ENCODE results near the gene DIPK1A.

The DIPK1A gene

GRCh38 chr1:92842082-92843045, 118.9 kb downstream of the DIPK1A start:
- TF ChIP-seq PAX5 (IDR thresholded peaks at IDR 0.05; ENCODE audit: insufficient read depth, low read length, severe bottlenecking) = no peak
- no peak for TF ChIP-seq SPI1 (IDR thresholded peaks at IDR 0.05; ENCODE audit: low read depth, low read length)
- no peak; the same call in 1 of the 2 replicates for TF ChIP-seq POLR2A (IDR thresholded peaks at IDR 0.05; ENCODE audit: low read depth, low read length)
- no peak for TF ChIP-seq POU2F2 (IDR thresholded peaks at IDR 0.05; ENCODE audit: low read depth, low read length)
- no peak; the same call in 1 of the 2 replicates for TF ChIP-seq POLR2AphosphoS5 (IDR thresholded peaks at IDR 0.05; ENCODE audit: low read depth, low read length)
- no peak for TF ChIP-seq TAF1 (IDR thresholded peaks at IDR 0.05; ENCODE audit: low read depth, low read length)
- FAIRE-seq (no peak), DNase-seq (ENCODE audit: insufficient read length, low spot score) (no peak)

DNA sequence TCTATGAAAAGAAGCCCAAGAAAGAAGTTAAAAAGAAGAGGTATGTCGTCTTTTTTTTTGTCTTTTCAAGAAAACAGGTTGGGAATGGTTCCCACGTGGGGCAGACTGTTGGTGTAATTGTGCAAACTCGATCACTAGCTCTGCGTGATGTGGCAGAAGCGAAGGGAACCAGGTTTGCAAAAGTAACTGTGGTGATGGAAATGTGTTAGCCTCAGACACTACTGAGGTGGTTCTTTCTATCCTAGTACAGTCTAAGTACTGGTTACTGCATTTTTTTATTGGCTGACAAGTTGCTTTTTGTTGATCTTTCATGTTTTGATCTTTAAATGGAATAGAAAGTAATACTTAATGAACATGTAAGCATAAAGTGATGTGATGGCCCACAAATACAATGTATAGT, 120.7 kb downstream of the DIPK1A start:
- DNase-seq (ENCODE audit: insufficient read length, low spot score) (no peak), FAIRE-seq (no peak)
- no peak for TF ChIP-seq POLR2A (IDR thresholded peaks at IDR 0.05; ENCODE audit: low read depth, low read length)

GRCh38 chr1:92839442-92839841, 121.8 kb downstream of the DIPK1A start:
- FAIRE-seq = no peak
- DNase-seq (ENCODE audit: insufficient read length, low spot score) = no peak
- TF ChIP-seq TAF1 (IDR thresholded peaks at IDR 0.05; ENCODE audit: low read depth, low read length) (no peak), POLR2A (IDR thresholded peaks at IDR 0.05; ENCODE audit: low read depth, low read length) (0 out of 2 replicates have a peak, but pooled peaks have one; percentile 28), PAX5 (IDR thresholded peaks at IDR 0.05; ENCODE audit: insufficient read depth, low read length, severe bottlenecking) (no peak)

- TF ChIP-seq PAX5 (IDR thresholded peaks at IDR 0.05; ENCODE audit: insufficient read depth, low read length, severe bottlenecking) (no peak), POLR2A (IDR thresholded peaks at IDR 0.05; ENCODE audit: low read depth, low read length) (no peak), TAF1 (IDR thresholded peaks at IDR 0.05; ENCODE audit: low read depth, low read length) (no peak), SPI1 (IDR thresholded peaks at IDR 0.05; ENCODE audit: low read depth, low read length) (no peak), POU2F2 (IDR thresholded peaks at IDR 0.05; ENCODE audit: low read depth, low read length) (no peak), POLR2AphosphoS5 (IDR thresholded peaks at IDR 0.05; ENCODE audit: low read depth, low read length) (no peak)
- FAIRE-seq (no peak), DNase-seq (ENCODE audit: insufficient read length, low spot score) (no peak)
Observed at GRCh38 chr1:92838519-92838918, 122.7 kb downstream of the DIPK1A start.

GRCh38 chr1:92837062-92837461, 124.2 kb downstream of the DIPK1A start:
- DNase-seq (ENCODE audit: insufficient read length, low spot score) (no peak), FAIRE-seq (no peak)

GRCh38 chr1:92834617-92835016, 126.6 kb downstream of the DIPK1A start:
- no peak for FAIRE-seq
- TF ChIP-seq POLR2AphosphoS5 (IDR thresholded peaks at IDR 0.05; ENCODE audit: low read depth, low read length) (no peak), POLR2A (IDR thresholded peaks at IDR 0.05; ENCODE audit: low read depth, low read length) (0 out of 2 replicates have a peak, but pooled peaks have one; percentile 16), SPI1 (IDR thresholded peaks at IDR 0.05; ENCODE audit: low read depth, low read length) (no peak)
- no peak for DNase-seq (ENCODE audit: insufficient read length, low spot score)

More at GRCh38 chr1:92837062-92837461, 124.2 kb downstream of the DIPK1A start:
- TF ChIP-seq SPI1 (IDR thresholded peaks at IDR 0.05; ENCODE audit: low read depth, low read length) = no peak
- no peak for TF ChIP-seq POLR2AphosphoS5 (IDR thresholded peaks at IDR 0.05; ENCODE audit: low read depth, low read length)
- TF ChIP-seq TAF1 (IDR thresholded peaks at IDR 0.05; ENCODE audit: low read depth, low read length) = no peak

DNA sequence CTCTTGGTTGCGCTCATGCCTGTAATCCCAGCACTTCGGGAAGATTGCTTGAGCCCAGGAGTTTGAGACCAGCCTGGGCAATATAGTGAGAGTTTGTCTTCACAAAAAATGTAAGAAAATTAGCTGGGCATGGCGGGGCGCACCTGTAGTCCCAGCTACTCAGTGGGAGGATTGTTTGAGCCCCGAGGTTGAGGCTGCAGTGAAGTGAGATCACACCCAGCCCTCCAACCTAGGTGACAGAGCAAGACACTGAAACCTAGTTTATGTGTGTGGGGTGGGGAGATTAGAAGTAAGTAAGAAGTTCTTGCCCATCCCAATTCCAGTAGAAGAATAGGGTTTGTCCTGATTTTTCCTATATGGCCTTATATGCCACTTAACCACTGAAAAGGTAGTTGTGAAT, 127.4 kb downstream of the DIPK1A start:
- TF ChIP-seq POU2F2 (IDR thresholded peaks at IDR 0.05; ENCODE audit: low read depth, low read length) (no peak), TAF1 (IDR thresholded peaks at IDR 0.05; ENCODE audit: low read depth, low read length) (no peak), PAX5 (IDR thresholded peaks at IDR 0.05; ENCODE audit: insufficient read depth, low read length, severe bottlenecking) (no peak), POLR2A (IDR thresholded peaks at IDR 0.05; ENCODE audit: low read depth, low read length) (no peak), POLR2AphosphoS5 (IDR thresholded peaks at IDR 0.05; ENCODE audit: low read depth, low read length) (no peak), SPI1 (IDR thresholded peaks at IDR 0.05; ENCODE audit: low read depth, low read length) (no peak)
- DNase-seq (ENCODE audit: insufficient read length, low spot score) (no peak), FAIRE-seq (no peak)

DNA sequence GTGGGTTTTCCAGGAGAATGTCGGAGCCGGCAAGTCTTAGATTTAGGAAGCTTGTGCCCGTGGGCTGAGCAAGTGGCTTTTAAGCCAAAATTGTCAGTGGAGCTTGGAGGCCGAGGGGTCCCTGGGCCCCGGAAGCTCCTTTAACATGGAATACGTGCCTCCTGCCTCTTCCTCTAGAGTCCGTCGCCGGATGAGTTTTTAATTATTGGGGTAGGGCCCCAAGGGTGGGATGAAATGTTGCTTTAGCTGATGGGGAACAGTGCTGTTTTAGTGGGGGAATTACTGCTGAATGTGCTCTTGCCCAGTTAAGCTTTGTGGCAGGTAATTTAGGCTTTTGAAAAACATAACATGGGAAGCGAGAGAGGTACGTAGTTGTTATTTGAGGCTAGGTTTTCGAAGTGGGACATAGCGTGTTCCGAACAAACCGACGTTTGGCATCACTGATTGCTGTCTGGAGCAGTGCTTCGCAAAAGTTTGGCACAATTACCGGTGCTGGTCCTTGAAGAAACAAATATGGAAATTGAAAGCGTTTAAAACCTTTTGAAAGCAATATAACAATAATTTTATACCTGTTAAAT, 128.6 kb downstream of the DIPK1A start:
- DNase-seq (ENCODE audit: insufficient read length, low spot score) = no peak
- FAIRE-seq = peak; percentile 38
- TF ChIP-seq PAX5 (IDR thresholded peaks at IDR 0.05; ENCODE audit: insufficient read depth, low read length, severe bottlenecking) (no peak), POLR2AphosphoS5 (IDR thresholded peaks at IDR 0.05; ENCODE audit: low read depth, low read length) (no peak), SPI1 (IDR thresholded peaks at IDR 0.05; ENCODE audit: low read depth, low read length) (no peak), TAF1 (IDR thresholded peaks at IDR 0.05; ENCODE audit: low read depth, low read length) (no peak)

DNA sequence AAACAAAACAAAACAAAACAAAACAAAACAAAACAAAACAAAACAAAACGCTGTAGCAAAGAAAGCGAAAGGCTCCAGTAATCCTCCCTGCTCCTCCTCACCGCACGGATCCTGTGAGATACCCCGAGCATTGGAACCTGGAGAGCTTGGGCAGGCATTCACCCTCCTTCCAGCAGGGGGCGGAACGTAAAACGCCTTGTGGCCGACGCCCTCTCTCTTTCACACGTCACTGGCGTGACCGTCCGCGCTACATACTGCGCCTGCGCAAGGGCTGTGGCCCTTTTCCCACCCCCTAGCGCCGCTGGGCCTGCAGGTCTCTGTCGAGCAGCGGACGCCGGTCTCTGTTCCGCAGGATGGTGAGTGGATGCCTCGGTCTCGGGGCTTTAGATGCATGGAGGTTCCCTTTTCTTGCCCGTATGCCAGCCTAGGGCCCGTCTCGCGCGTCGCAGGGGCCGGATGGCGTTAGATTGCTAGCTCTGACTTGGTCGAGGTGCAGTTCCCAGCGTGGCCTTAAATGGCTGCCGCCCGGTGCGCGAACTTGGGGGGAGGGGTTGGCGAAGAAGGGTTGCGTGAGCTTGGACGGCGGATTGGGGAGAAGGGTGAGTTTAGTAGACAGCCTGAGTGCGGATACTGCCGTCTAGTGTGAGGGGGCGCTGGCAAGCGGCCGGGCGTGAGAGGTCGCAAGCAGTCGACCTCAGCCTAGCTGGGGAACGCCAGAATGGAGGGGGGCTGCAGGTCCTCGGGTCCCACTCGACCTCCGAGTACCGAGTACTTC, 129.3 kb downstream of the DIPK1A start, which contains the start of gene RPL5:
Gene RPL5 (plus strand): TSS at position 279 of the 775 bp plus-strand sequence. CDS start 75 bp downstream, at position 354.
- TF ChIP-seq PAX5 (IDR thresholded peaks at IDR 0.05; ENCODE audit: insufficient read depth, low read length, severe bottlenecking) (peak; percentile 65), SPI1 (IDR thresholded peaks at IDR 0.05; ENCODE audit: low read depth, low read length) (no peak), POU2F2 (IDR thresholded peaks at IDR 0.05; ENCODE audit: low read depth, low read length) (peak; percentile 92), POLR2AphosphoS5 (IDR thresholded peaks at IDR 0.05; ENCODE audit: low read depth, low read length) (peak; percentile 100), TAF1 (IDR thresholded peaks at IDR 0.05; ENCODE audit: low read depth, low read length) (peak; percentile 99), POLR2A (IDR thresholded peaks at IDR 0.05; ENCODE audit: low read depth, low read length) (peak; percentile 100)
- FAIRE-seq (peak; percentile 99), DNase-seq (ENCODE audit: insufficient read length, low spot score) (peak; percentile 90)
